Stimulated activated CD4-positive, alpha-beta T cell treated with anti-CD3 and anti-CD28 coated beads, Interleukin-4, amount 100 ng/mL, for 24 hours (primary cell): ENCODE results near the gene TFF1.

Experiments
- DNase-seq: peaks from one replicate; pipeline ENCODE4 v3.0.0-alpha.2; 2020

Gene TFF1

DNA sequence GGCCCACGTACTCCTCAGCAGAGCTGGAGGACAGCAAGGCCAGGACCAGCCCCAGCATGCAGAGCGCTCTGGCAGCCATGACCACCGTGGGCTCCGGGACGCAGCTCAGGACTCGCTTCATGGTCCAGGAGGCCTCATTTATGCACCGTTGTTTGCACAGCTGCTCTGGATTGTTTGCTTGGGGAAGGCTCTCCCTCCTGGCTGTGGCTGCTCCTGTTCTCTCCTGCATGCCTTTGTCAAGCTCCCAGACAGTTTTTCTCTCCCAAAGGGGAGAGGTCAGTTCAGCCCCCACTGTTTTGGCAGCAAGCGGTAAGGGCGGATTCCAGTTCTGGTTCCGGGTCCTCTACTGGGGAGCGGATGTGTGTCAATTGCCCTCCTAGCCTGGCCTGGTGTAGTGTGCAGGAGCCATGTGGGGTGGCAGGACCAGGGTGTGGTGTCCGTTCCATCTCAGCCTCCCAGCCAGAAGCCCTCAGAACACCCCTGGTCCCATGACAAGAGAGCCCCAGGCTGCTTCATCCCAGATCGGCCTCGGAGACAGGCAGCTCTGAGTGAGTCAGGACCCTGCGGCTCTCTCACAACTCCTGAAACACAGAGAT lies 50.9 kb downstream of the TFF1 start, which contains the start of gene TFF3:
TSS of gene TFF3 (minus strand) at position 114 of the 596 bp plus-strand sequence. CDS start at position 79, 35 bp downstream.
- DNase-seq = no peak

GRCh38 chr21:42314616-42315295 lies 51.6 kb downstream of the TFF1 start:
- no peak for DNase-seq

DNA sequence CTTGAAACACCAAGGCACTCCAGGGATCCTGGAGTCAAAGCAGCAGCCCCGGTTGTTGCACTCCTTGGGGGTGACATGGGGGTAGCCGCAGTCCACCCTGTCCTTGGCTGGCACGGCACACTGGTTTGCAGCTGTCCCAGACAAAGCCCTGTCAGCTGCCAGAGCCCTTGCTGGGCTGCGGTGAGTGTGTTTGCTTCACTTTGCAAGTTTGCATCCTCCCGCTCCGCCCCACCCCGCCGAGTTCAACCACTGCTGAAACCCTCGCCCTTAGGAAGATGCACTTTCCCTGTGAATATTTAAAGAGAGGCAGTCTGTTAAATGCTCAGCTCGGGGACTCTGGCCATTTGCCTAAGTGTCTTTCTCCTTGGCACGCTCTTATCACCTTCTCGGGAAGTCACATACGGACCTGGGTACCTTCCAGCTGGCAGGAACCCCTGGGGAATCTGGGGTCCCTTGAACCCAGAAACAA lies 52.8 kb downstream of the TFF1 start:
- no peak for DNase-seq

DNA sequence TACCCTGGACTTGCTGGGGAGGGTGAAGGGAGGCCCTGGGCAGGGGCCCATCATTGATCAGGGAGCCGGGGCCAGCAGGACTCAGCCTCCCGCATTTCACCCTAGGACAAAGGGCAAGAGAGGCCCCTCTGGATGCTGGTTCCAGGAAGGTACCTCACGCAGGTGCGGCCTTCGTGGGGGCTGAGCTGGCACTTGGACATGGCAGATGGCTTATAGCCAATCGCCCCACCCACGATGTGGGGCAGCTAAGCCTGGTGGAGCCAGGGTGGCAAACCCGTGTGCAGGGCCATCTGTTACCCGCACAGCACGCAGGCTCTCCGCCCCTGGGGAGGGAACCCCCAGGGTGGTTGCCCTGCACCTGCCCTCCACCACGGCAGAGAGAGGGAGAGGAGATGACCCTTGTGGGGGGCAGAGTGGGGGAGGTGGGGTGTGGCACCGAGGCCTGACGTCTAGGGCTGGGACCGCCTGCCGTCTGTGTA lies 53.7 kb downstream of the TFF1 start:
- no peak for DNase-seq
